ENCODE results near the gene SMAP1.

Gene SMAP1

GRCh38 chr6:70849348-70850069 lies 181.8 kb downstream of the SMAP1 start:
- H3K9me3 Mint-ChIP-seq = no peaks in the 10 kb centered on the region
- peaks cover 4% of the 10 kb centered on the region for H3K4me1 Mint-ChIP-seq (ENCODE audit: low read depth)
- no peak overlapping the region for H3K4me3 Mint-ChIP-seq
- no peak overlapping the region for H3K27ac Mint-ChIP-seq
- peaks cover 18% of the 10 kb centered on the region for H3K36me3 Mint-ChIP-seq (ENCODE audit: low read depth)
- H3K27me3 Mint-ChIP-seq (ENCODE audit: low read depth) = no peaks in the 10 kb centered on the region

- H3K9me3 Mint-ChIP-seq = no peaks in the 10 kb centered on the region
- H3K36me3 Mint-ChIP-seq (ENCODE audit: low read depth) = peaks cover 13% of the 10 kb centered on the region
- H3K27me3 Mint-ChIP-seq (ENCODE audit: low read depth) = no peaks in the 10 kb centered on the region
- no peak overlapping the region for H3K4me3 Mint-ChIP-seq
- H3K4me1 Mint-ChIP-seq (ENCODE audit: low read depth) = peaks cover 4% of the 10 kb centered on the region
- H3K27ac Mint-ChIP-seq = no peak overlapping the region
Measured at GRCh38 chr6:70852667-70853246, 185.1 kb downstream of the SMAP1 start.

- Mint-ChIP-seq H3K9me3 (no peaks in the 10 kb centered on the region), H3K27me3 (ENCODE audit: low read depth) (no peaks in the 10 kb centered on the region), H3K4me1 (ENCODE audit: low read depth) (no peaks in the 10 kb centered on the region), H3K4me3 (no peak overlapping the region), H3K27ac (no peak overlapping the region), H3K36me3 (ENCODE audit: low read depth) (peaks cover 21% of the 10 kb centered on the region)
Measured at GRCh38 chr6:70857387-70858077, 189.8 kb downstream of the SMAP1 start.

- Mint-ChIP-seq H3K27ac (no peak overlapping the region), H3K27me3 (ENCODE audit: low read depth) (no peaks in the 10 kb centered on the region), H3K36me3 (ENCODE audit: low read depth) (peaks cover 15% of the 10 kb centered on the region), H3K4me1 (ENCODE audit: low read depth) (no peaks in the 10 kb centered on the region), H3K4me3 (no peak overlapping the region), H3K9me3 (no peaks in the 10 kb centered on the region)
Measured at GRCh38 chr6:70860045-70860444, 192.4 kb downstream of the SMAP1 start.

- H3K36me3 Mint-ChIP-seq (ENCODE audit: low read depth) = peaks cover 15% of the 10 kb centered on the region
- no peaks in the 10 kb centered on the region for H3K4me1 Mint-ChIP-seq (ENCODE audit: low read depth)
- H3K9me3 Mint-ChIP-seq = no peaks in the 10 kb centered on the region
- no peaks in the 10 kb centered on the region for H3K27me3 Mint-ChIP-seq (ENCODE audit: low read depth)
- H3K4me3 Mint-ChIP-seq = no peak overlapping the region
- no peak overlapping the region for H3K27ac Mint-ChIP-seq
Measured at GRCh38 chr6:70860920-70861319, 193.2 kb downstream of the SMAP1 start.

GRCh38 chr6:70863343-70863742 lies 195.7 kb downstream of the SMAP1 start:
- H3K4me1 Mint-ChIP-seq (ENCODE audit: low read depth) = no peaks in the 10 kb centered on the region
- H3K4me3 Mint-ChIP-seq = no peak overlapping the region
- H3K27me3 Mint-ChIP-seq (ENCODE audit: low read depth) = peaks cover 6% of the 10 kb centered on the region
- no peaks in the 10 kb centered on the region for H3K9me3 Mint-ChIP-seq
- H3K27ac Mint-ChIP-seq = no peak overlapping the region
- H3K36me3 Mint-ChIP-seq (ENCODE audit: low read depth) = peaks cover 15% of the 10 kb centered on the region

- Mint-ChIP-seq H3K27ac (no peak overlapping the region), H3K27me3 (ENCODE audit: low read depth) (peaks cover 8% of the 10 kb centered on the region), H3K36me3 (ENCODE audit: low read depth) (peaks cover 15% of the 10 kb centered on the region), H3K4me1 (ENCODE audit: low read depth) (no peaks in the 10 kb centered on the region), H3K4me3 (no peak overlapping the region), H3K9me3 (no peaks in the 10 kb centered on the region)
Measured at GRCh38 chr6:70864401-70864800, 196.7 kb downstream of the SMAP1 start.

- Mint-ChIP-seq H3K4me3 (no peak overlapping the region), H3K9me3 (peaks cover 20% of the 10 kb centered on the region), H3K36me3 (ENCODE audit: low read depth) (no peaks in the 10 kb centered on the region), H3K27ac (no peak overlapping the region), H3K27me3 (ENCODE audit: low read depth) (peaks cover 38% of the 10 kb centered on the region), H3K4me1 (ENCODE audit: low read depth) (no peaks in the 10 kb centered on the region)
Measured at GRCh38 chr6:70872469-70872868, 204.8 kb downstream of the SMAP1 start.

GRCh38 chr6:70874181-70874913 lies 206.7 kb downstream of the SMAP1 start:
- H3K36me3 Mint-ChIP-seq (ENCODE audit: low read depth) = no peaks in the 10 kb centered on the region
- no peak overlapping the region for H3K27ac Mint-ChIP-seq
- H3K4me1 Mint-ChIP-seq (ENCODE audit: low read depth) = no peaks in the 10 kb centered on the region
- peaks cover 20% of the 10 kb centered on the region for H3K9me3 Mint-ChIP-seq
- H3K4me3 Mint-ChIP-seq = no peak overlapping the region
- H3K27me3 Mint-ChIP-seq (ENCODE audit: low read depth) = peaks cover 44% of the 10 kb centered on the region

GRCh38 chr6:70879496-70879895 lies 211.8 kb downstream of the SMAP1 start:
- H3K27me3 Mint-ChIP-seq (ENCODE audit: low read depth) = peaks cover 29% of the 10 kb centered on the region
- no peaks in the 10 kb centered on the region for H3K4me1 Mint-ChIP-seq (ENCODE audit: low read depth)
- H3K27ac Mint-ChIP-seq = no peak overlapping the region
- no peak overlapping the region for H3K4me3 Mint-ChIP-seq
- no peaks in the 10 kb centered on the region for H3K9me3 Mint-ChIP-seq
- H3K36me3 Mint-ChIP-seq (ENCODE audit: low read depth) = no peaks in the 10 kb centered on the region

GRCh38 chr6:70884074-70884983 lies 216.6 kb downstream of the SMAP1 start:
- no peaks in the 10 kb centered on the region for H3K4me1 Mint-ChIP-seq (ENCODE audit: low read depth)
- no peaks in the 10 kb centered on the region for H3K36me3 Mint-ChIP-seq (ENCODE audit: low read depth)

GRCh38 chr6:70886071-70886470 lies 218.4 kb downstream of the SMAP1 start:
- no peaks in the 10 kb centered on the region for H3K4me1 Mint-ChIP-seq (ENCODE audit: low read depth)
- peaks cover 5% of the 10 kb centered on the region for H3K27me3 Mint-ChIP-seq (ENCODE audit: low read depth)
- no peak overlapping the region for H3K4me3 Mint-ChIP-seq
- H3K36me3 Mint-ChIP-seq (ENCODE audit: low read depth) = no peaks in the 10 kb centered on the region
- H3K9me3 Mint-ChIP-seq = no peaks in the 10 kb centered on the region
- no peak overlapping the region for H3K27ac Mint-ChIP-seq

More at GRCh38 chr6:70884074-70884983, 216.6 kb downstream of the SMAP1 start:
- no peak overlapping the region for H3K27ac Mint-ChIP-seq
- no peaks in the 10 kb centered on the region for H3K9me3 Mint-ChIP-seq
- H3K27me3 Mint-ChIP-seq (ENCODE audit: low read depth) = peaks cover 3% of the 10 kb centered on the region
- no peak overlapping the region for H3K4me3 Mint-ChIP-seq

- Mint-ChIP-seq H3K9me3 (no peaks in the 10 kb centered on the region), H3K36me3 (ENCODE audit: low read depth) (no peaks in the 10 kb centered on the region), H3K4me1 (ENCODE audit: low read depth) (no peaks in the 10 kb centered on the region), H3K4me3 (no peak overlapping the region), H3K27me3 (ENCODE audit: low read depth) (peaks cover 5% of the 10 kb centered on the region), H3K27ac (no peak overlapping the region)
Measured at GRCh38 chr6:70886661-70887060, 219.0 kb downstream of the SMAP1 start.

GRCh38 chr6:70889270-70889669 lies 221.6 kb downstream of the SMAP1 start:
- Mint-ChIP-seq H3K4me3 (no peak overlapping the region), H3K27me3 (ENCODE audit: low read depth) (peaks cover 5% of the 10 kb centered on the region), H3K27ac (no peak overlapping the region), H3K4me1 (ENCODE audit: low read depth) (no peaks in the 10 kb centered on the region), H3K36me3 (ENCODE audit: low read depth) (no peaks in the 10 kb centered on the region), H3K9me3 (no peaks in the 10 kb centered on the region)
